ENCODE results near the gene TOM1.

GRCh38 chr22:35359380-35360065 is 59.8 kb downstream of the TOM1 start:
- no peak for TF ChIP-seq CTCF (conservative IDR thresholded peaks at IDR 0.05; ENCODE audit: low read length)
- no peak for TF ChIP-seq EZH2phosphoT487 (IDR thresholded peaks at IDR 0.05; ENCODE audit: borderline replicate concordance)
